Keratinocyte (primary cell): Measurements from ENCODE around the gene COL8A2. TPM values are rescaled to one million over a fixed set of nuclear protein-coding genes. Genes with fewer than 3 reads are reported as not detected.

ENCODE experiments used
- DNase-seq: peaks from one replicate; pipeline ENCODE4 v3.0.0-alpha.2; 2011; ENCODE audit warnings: low read depth, missing footprints, low spot score
- FAIRE-seq: peaks from 2 replicates; lab custom pipeline; 2011; peaks lifted over from hg19 to GRCh38; lab: Jason Lieb, UNC
- H2AFZ ChIP-seq: 2 replicates; pipeline ENCODE4 v1.6.0; 2012; ENCODE audit warnings: low read length, control low read depth, inconsistent platforms; ENCODE audit not compliant: control insufficient read depth
- H3K27ac ChIP-seq: 2 replicates; pipeline ENCODE4 v1.5.1; 2011; ENCODE audit warnings: low read length; ENCODE audit not compliant: control insufficient read depth, insufficient read depth
- H3K27me3 ChIP-seq: 3 replicates; pipeline ENCODE4 v1.6.0; 2011; ENCODE audit warnings: low read length; ENCODE audit not compliant: control insufficient read depth, insufficient read depth; ENCODE audit errors: extremely low read depth
- H3K36me3 ChIP-seq, 2 experiments: 2 replicates in 1 of 2; 3 replicates in 1 of 2; pipeline ENCODE4 v1.5.1; 2011; ENCODE audit warnings: low read length in 2 of 2, mild to moderate bottlenecking in 1 of 2; ENCODE audit not compliant: control insufficient read depth in 2 of 2, insufficient read depth in 2 of 2; ENCODE audit errors: extremely low read depth in 1 of 2
- H3K4me1 ChIP-seq: 3 replicates; pipeline ENCODE4 v1.5.1; 2011; ENCODE audit warnings: low read length; ENCODE audit not compliant: control insufficient read depth, insufficient read depth; ENCODE audit errors: extremely low read depth
- H3K4me2 ChIP-seq: 3 replicates; pipeline ENCODE4 v1.6.0; 2011; ENCODE audit warnings: low read depth, low read length; ENCODE audit not compliant: control insufficient read depth, insufficient read depth; ENCODE audit errors: extremely low read depth
- H3K4me3 ChIP-seq, 3 experiments: fragments of 200-600 bp in 1 of 3; sonication (generic) in 1 of 3; 2 replicates in 2 of 3; 3 replicates in 1 of 3; pipeline ENCODE4 v1.5.1; 2011 to 2016; ENCODE audit warnings: low read length in 3 of 3, mild to moderate bottlenecking in 3 of 3, control low read depth in 2 of 3, inconsistent platforms in 1 of 3, low read depth in 1 of 3, mixed read lengths in 1 of 3, mixed run types in 1 of 3, moderate library complexity in 1 of 3; ENCODE audit not compliant: control insufficient read depth in 2 of 3, insufficient read depth in 2 of 3; ENCODE audit errors: extremely low read depth in 1 of 3
- H3K79me2 ChIP-seq: 2 replicates; pipeline ENCODE4 v1.6.0; 2012; ENCODE audit warnings: low read length; ENCODE audit not compliant: control insufficient read depth, insufficient read depth
- H3K9ac ChIP-seq: 3 replicates; pipeline ENCODE4 v1.6.0; 2011; ENCODE audit warnings: low read length; ENCODE audit not compliant: control insufficient read depth, insufficient read depth; ENCODE audit errors: extremely low read depth
- H3K9me1 ChIP-seq: 3 replicates; pipeline ENCODE4 v1.6.0; 2011; ENCODE audit warnings: low read length; ENCODE audit not compliant: control insufficient read depth, insufficient read depth; ENCODE audit errors: extremely low read depth
- H3K9me3 ChIP-seq: 2 replicates; pipeline ENCODE4 v1.5.1; 2012; ENCODE audit warnings: low read depth, low read length; ENCODE audit not compliant: control insufficient read depth
- H4K20me1 ChIP-seq: 3 replicates; pipeline ENCODE4 v1.6.0; 2011; ENCODE audit warnings: low read length; ENCODE audit not compliant: control insufficient read depth, insufficient read depth; ENCODE audit errors: extremely low read depth
- EZH2 ChIP-seq: IDR thresholded peaks from one replicate; pipeline ENCODE4 v1.6.1; 2012; ENCODE audit warnings: inconsistent platforms, mild to moderate bottlenecking, low read length, moderate library complexity
- dilution Hi-C: fragments of 300-500 bp; cut with MboI; formaldehyde crosslinking; loops from one replicate; pipeline ENCODE4 v1.7.0; 2020; ENCODE audit warnings: low sequenced_read_pairs; ENCODE audit not compliant: extremely low pct_ligation_motif_present
- polyA plus RNA-seq, 5 experiments: library from polyadenylated mRNA; depleted of rRNA in 3 of 5; stranded (reverse) in 3 of 5; stranded (forward) in 1 of 5; unstranded in 1 of 5; fragments of >200 nt; gene quantifications; 1 replicate in 1 of 5; 2 replicates in 3 of 5; 3 replicates in 1 of 5; pipeline versions ENCODE4 v1.2.1 to v1.2.3, GENCODE V29; 2011 to 2012; ENCODE audit warnings: missing spikeins in 2 of 5, low read depth in 1 of 5, low replicate concordance in 1 of 5
- TF ChIP-seq, protein P1 (sequence below), 3 experiments: IDR thresholded peaks in 1 of 3; conservative IDR thresholded peaks in 1 of 3; optimal IDR thresholded peaks in 1 of 3; 2 replicates in 2 of 3; 3 replicates in 1 of 3; pipeline versions ENCODE3 to v1.5.1; 2011; ENCODE audit warnings: low read length in 3 of 3, mild to moderate bottlenecking in 3 of 3, moderate library complexity in 2 of 3, control low read depth in 1 of 3, inconsistent platforms in 1 of 3; ENCODE audit not compliant: insufficient read depth in 2 of 3; ENCODE audit errors: extremely low read depth in 1 of 3

COL8A2 gene
- polyA plus RNA-seq, 1 donor (not counting 4 experiments of a cell fraction or from before 2014, with no cell fraction given) = 0.09 TPM

DNA sequence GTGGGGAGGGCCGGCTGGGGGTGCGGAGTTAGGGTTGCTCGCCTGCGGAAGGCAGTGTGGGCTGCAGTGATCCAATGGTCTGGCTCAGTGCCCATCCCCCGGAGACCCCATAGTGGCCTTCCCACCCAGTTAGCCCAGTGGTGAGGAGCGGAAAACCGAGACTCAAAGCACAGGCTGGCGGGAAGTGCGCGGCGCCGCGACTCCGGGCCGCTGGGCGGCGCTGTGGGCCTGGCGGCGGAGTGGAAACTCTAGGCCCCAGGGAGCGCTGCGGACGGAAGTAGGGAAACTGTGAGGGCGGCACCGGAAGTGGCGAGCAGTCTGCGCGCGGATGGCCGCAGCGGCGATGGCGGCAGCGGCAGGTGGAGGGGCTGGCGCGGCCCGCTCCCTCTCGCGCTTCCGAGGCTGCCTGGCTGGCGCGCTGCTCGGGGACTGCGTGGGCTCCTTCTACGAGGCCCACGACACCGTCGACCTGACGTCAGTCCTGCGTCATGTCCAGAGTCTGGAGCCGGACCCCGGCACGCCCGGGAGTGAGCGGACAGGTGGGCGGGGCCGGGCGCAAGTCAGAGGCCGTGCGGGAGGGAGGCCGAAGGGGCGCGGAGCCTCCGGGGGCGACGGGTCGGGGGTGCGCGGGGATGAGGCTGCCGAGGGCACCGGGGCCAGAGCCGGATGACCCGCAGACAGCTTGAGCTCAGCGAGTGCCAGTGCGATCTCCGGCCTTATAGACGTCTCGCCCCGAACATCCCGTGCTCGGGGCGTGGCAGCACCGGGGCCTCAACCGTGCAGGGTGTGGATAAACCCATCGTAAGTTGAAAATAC is 36.2 kb downstream of the COL8A2 start, which contains the start of gene ADPRS:
Gene ADPRS, plus strand, starts transcription at position 316 of the 816 bp plus-strand sequence. Its CDS starts 13 bp downstream, at position 329.
- dilution Hi-C loops = no loop called here
- peaks cover 16% of the 10 kb centered on the region for H3K4me1 ChIP-seq
- H3K9me1 ChIP-seq = no peaks in the 10 kb centered on the region
- no peak for TF ChIP-seq EZH2
- TF ChIP-seq, protein P1, sequence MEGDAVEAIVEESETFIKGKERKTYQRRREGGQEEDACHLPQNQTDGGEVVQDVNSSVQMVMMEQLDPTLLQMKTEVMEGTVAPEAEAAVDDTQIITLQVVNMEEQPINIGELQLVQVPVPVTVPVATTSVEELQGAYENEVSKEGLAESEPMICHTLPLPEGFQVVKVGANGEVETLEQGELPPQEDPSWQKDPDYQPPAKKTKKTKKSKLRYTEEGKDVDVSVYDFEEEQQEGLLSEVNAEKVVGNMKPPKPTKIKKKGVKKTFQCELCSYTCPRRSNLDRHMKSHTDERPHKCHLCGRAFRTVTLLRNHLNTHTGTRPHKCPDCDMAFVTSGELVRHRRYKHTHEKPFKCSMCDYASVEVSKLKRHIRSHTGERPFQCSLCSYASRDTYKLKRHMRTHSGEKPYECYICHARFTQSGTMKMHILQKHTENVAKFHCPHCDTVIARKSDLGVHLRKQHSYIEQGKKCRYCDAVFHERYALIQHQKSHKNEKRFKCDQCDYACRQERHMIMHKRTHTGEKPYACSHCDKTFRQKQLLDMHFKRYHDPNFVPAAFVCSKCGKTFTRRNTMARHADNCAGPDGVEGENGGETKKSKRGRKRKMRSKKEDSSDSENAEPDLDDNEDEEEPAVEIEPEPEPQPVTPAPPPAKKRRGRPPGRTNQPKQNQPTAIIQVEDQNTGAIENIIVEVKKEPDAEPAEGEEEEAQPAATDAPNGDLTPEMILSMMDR (optimal IDR thresholded peaks at IDR 0.05 in 1 of 3, IDR thresholded peaks at IDR 0.05 in 1 of 3, conservative IDR thresholded peaks at IDR 0.05 in 1 of 3; ENCODE audit: extremely low read depth in 1 of 3, insufficient read depth in 2 of 3, low read length in 3 of 3) = peak; percentile 90 to 98 (median 97)
- no peaks in the 10 kb centered on the region for H3K9me3 ChIP-seq
- peak within 1 kb of the TSS; percentile 90 for H3K9ac ChIP-seq
- H3K79me2 ChIP-seq = peaks cover 34% of the 10 kb centered on the region
- DNase-seq (peak; percentile 50), FAIRE-seq (no peak)
- no peaks in the 10 kb centered on the region for H3K27me3 ChIP-seq
- peak within 1 kb of the TSS; percentile 77 to 98 (median 92) for H3K4me3 ChIP-seq
- H4K20me1 ChIP-seq = no peaks in the 10 kb centered on the region
- peaks cover 24 to 35% of the 10 kb centered on the region in 2 experiments for H3K36me3 ChIP-seq
- peak within 1 kb of the TSS; percentile 100 for H3K4me2 ChIP-seq
- H3K27ac ChIP-seq = peak within 1 kb of the TSS; percentile 85
- H2AFZ ChIP-seq = peak within 1 kb of the TSS; percentile 95

DNA sequence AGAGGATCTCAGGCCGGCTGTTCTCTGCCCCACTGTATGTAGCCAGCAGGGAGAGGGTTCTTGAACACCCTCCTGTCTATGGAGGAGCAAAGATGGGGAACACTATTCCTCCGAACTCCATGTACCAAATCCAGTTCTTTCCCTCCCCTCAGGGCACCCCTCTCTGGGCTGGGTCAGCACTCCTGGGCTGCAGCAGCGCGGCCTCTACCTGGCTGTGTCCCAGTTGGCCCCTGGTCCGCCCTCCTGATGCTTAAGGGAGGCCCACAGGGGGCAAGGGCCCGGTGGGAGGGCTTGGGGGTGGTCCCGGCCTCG is 36.8 kb downstream of the COL8A2 start:
- Histone ChIP-seq H4K20me1 (no peaks in the 10 kb centered on the region), H3K27me3 (no peaks in the 10 kb centered on the region), H3K79me2 (peaks cover 34% of the 10 kb centered on the region), H3K36me3 (peaks cover 19 to 29% of the 10 kb centered on the region in 2 experiments), H3K4me3 (peak overlapping the region; percentile 61 to 98 (median 77)), H3K9ac (peak overlapping the region; percentile 90), H3K4me2 (peak overlapping the region; percentile 76), H3K4me1 (peaks cover 16% of the 10 kb centered on the region), H2AFZ (peak overlapping the region; percentile 95), H3K27ac (peak overlapping the region; percentile 24), H3K9me3 (no peaks in the 10 kb centered on the region), H3K9me1 (no peaks in the 10 kb centered on the region)
- TF ChIP-seq, protein P1 (optimal IDR thresholded peaks at IDR 0.05 in 1 of 3, IDR thresholded peaks at IDR 0.05 in 1 of 3, conservative IDR thresholded peaks at IDR 0.05 in 1 of 3; ENCODE audit: extremely low read depth in 1 of 3, insufficient read depth in 2 of 3, low read length in 3 of 3) = no peak
- no peak for TF ChIP-seq EZH2
- DNase-seq = no peak
- FAIRE-seq = no peak
- dilution Hi-C loops = no loop called here
